GM18508 (cell line): Measurements from ENCODE around the gene ALDH9A1.
"Not testable (repeated sequence)": the region's sequence is repeated elsewhere in the genome, so short reads cannot be mapped to it uniquely, and the experiment has no call there.

Experiments used
- ATAC-seq: cut with Tn5 transposase; IDR thresholded peaks from one replicate; pipeline ENCODE4 v1.9.1; 2021; ENCODE audit warnings: moderate number of reproducible peaks; ENCODE audit not compliant: insufficient read depth, unreplicated experiment

ALDH9A1 gene

DNA sequence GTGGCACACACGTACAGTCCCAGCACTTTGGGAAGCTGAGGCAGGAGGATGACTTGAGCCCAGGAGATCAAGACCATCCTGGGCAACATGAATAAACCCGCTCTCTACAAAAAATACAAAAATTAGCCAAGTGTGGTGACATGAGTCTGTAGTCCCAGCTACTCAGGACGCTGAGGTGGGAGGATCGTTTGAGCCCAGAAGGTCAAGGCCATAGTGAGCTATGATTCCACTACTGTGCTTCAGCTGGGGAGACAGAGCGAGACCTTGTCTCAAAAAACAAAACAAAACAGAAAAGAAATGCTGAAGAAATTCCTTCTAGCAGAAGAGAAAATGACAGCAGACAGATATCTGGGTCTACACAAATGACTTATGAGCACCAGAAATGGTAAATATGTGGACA is 10.3 kb downstream of the ALDH9A1 start:
- no peak for ATAC-seq

DNA sequence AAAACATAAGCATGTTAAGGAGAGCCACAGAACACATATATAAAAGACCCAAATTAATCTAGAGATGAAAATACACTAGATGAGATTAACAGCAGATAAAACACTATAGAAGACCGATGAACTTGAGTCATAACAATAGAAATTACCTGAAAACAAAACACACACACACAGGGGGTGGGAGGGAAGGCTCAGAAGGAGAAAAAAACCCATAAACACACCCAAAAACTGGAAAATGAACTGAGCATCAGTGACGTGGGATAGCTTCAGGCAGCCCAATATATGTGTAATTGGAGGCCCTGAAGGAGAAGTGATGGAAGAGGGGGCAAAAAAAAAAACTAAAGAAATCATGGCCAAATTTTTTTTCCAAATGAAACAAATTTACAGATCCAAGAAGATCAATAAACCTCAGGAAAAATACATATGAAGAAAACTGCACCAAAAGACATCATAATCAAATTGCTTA is 11.4 kb downstream of the ALDH9A1 start:
- ATAC-seq = no peak

DNA sequence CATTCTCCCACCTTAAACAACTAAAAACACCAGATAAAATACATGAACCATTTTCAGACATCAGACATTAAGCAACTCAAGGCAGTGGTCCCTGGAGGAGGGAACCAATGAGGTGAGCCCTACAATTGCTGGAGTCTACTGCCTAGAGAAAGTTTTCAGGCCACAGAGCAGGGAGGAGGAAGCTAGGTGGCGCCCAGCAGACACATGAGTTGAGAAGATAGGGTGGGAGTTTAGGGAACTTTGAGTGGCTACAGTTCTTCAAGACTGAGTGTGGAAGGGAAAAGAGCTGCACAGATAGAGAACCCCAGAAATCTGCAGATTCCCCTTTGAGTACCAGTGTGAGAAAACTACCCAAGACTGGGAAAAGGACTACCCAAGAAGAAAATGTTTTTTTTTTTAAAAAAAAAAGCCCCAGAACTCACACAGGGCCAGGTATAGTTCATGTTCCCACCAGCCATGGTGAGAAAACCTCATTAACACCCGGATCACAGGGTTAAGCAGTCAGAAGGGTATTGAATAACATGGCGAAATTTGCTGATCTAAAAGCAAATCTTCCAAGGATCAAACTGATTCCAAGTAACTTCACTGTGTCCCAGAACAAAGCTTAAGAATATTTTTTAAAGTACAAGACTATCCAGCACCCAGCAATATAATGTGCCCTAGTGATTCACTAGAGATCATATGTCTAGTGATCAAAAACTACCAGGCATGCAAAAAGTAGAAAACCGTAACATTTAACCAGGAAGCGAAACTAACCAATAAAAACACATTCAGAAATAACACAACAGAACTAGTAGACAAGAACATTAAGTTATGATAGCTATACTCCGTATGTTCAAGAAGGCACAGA is 12.0 kb downstream of the ALDH9A1 start:
- no peak for ATAC-seq

DNA sequence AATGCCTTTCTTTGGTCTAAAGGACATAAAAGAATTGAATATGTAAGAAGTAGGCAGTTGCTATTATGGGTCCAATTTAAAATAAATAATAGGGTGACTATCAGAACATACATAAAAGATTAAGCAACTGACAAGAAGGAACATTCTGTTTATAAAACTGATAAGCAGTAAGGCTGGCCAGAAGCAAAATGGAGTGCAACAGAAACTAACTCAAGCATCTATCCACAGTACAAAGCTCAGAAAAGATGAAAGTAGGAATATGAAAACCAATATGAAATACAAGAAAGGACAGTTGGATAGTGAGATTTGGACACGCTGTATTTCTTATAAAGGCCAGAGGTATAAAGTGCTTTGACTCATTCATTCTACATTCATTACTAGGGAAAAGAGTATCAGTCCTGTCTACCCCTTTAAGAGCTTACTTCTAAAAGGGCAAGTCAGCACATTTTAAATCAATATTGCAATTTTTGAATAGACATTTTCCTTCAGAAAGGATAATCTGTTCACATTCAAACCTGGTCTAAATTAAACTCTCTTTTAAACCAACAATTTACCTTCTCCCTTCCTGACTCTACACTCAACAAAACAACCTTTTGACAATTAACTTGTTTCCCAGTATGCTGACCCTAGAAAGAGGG is 14.4 kb downstream of the ALDH9A1 start:
- ATAC-seq = no peak

DNA sequence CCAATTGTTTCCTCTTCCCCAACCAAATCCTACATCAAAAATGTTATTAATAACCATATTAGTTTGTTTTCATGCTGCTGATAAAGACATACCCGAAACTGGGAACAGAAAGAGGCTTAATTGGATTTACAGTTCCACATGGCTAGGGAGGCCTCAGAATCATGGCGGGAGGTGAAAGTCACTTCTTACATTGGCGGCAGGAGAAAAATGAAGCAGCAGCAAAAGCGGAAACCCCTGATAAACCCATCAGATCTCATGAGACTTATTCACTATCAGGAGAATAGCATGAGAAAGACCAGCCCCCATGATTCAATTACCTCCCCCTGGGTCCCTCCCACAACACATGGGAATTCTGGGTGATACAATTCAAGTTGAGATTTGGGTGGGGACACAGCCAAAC is 17.6 kb downstream of the ALDH9A1 start:
- ATAC-seq = not testable (repeated sequence)

DNA sequence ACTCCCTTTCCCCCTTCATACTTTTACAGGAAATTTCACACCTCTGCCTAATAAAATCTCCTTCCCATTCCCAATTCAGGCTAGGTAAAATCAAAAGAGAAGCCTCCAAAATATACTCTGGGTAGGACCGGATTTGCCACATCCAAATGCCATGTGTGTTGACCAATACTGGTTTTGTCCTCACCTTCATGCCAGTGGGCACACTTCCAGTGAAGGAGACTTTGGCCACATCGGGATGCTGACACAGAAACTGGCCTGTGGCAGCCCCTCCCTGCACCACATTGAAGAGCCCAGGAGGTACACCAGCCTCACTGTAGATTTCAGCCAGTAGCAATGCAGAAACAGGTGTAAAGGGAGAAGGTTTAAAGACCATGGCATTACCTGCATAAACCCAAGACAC is 18.1 kb downstream of the ALDH9A1 start:
- no peak for ATAC-seq

DNA sequence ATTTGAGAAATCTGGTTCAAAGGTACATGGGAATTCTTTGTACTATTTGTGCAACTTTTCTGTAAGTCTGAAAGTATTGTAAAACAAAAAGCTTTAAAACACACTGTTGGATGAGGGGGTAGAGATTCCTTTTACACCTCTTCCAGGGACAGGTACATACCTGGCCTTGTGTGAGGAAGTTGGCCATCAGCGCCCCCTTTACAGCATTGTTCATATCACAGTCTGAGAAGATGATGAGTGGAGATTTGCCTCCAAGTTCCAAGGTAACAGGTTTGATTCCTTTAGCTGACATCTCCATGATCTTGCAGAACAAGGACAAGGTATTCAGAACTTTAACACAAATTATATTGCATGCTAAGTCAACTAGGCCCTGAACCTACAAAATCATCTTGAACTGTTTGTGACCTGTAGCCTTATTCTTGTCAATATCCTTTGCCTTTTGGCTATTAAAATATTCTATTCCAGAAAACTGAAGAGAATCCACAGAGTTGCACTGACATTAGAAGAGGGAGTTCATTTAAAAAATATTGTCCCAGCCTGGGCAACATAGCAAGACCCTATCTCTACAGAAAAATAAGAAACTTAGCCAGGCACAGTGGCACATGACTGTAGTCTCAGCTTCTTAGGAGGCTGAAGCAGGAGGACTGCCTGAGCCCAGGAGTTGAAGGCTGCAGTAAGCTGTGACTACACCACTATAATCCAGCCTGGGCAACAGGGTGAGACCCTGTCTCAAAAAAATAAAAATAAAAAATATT is 18.9 kb downstream of the ALDH9A1 start:
- no peak for ATAC-seq

DNA sequence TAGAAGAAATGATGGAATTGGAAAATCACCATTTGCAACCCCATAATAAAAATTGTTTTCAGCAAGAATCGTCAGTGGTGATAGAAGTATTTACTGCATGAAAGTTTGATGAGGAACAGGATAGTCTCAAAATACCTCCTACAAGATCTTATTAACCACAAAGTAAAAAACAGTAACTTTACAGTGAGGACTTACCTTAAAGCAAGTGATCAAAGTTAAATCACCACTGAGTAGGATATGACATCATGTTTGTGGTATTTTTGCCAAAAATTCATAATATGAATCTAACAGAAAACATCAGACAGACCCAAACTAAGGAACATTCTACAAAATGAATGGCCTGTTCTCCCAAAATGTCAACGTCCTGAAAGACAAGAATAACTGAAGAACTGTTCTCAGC is 19.9 kb downstream of the ALDH9A1 start:
- ATAC-seq = no peak

DNA sequence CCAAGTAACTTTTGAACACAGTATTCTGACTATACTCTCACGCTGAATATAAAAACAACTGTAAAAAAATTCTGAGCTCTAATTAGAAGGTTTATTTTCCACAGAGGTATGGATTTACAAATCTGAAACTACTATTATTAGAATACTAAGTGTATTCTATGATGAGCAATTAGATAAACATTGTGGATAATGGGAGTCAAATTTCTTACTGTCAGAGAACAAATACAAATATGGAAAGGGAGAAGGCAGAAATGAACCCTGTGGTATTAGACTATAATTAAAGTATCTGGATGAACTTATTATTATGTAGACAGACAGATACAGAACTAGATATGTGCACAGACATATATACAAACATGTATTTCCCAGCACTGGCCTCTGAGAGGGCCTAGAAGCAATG is 22.6 kb downstream of the ALDH9A1 start:
- no peak for ATAC-seq

DNA sequence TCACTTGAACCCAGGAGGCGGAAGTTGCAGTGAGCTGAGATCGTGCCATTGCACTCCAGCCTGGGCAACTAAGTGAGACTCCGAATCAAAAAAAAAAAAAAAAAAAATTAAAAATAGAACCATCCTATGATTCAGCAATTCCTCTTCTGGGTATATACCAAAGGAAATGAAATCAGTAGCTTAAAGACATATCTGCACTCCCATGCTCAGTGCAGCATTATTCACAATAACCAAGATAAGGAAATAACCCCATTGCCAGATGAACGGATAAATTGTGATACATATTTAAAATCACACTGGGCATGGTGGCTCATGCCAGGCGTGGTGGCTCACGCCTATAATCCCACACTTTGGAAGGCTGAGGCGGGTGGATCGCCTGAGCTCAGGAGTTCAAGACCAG is 23.8 kb downstream of the ALDH9A1 start:
- no peak for ATAC-seq

DNA sequence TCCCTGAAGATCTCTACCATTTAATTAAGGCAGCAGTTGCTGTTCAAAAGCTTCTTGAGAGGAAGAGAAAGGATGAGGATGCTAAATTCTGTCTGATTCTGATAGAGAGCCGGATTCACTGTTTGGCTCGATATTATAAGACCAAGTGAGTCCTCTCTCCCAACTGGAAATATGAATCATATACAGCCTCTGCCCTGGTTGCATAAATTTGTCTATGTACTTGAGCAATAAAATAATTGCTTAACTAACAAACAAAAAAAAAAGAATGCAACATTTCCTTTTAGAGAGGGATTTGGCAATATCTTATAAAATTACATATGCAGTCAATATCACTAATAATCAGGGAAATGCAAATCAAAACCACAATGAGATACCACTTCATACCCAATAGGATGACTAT is 26.8 kb downstream of the ALDH9A1 start:
- ATAC-seq = no peak

DNA sequence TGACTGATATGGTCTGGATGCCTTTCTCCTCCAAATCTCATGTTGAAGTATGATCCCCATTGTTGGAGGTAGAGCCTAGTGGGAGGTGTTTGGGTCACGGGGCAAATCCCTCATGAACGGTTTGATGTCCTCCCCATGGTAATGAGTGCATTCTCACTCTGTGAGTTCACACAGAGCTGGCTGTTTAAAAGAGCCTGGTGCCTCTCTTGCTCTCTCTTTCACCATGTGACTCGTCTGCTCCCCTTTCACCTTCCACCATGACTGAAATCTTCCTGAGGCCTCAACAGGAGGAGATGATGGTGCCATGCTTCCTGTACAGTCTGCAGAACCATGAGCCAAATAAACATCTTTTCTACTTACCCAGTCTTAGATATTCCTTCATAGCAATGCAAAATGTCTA is 30.2 kb downstream of the ALDH9A1 start:
- ATAC-seq = no peak

DNA sequence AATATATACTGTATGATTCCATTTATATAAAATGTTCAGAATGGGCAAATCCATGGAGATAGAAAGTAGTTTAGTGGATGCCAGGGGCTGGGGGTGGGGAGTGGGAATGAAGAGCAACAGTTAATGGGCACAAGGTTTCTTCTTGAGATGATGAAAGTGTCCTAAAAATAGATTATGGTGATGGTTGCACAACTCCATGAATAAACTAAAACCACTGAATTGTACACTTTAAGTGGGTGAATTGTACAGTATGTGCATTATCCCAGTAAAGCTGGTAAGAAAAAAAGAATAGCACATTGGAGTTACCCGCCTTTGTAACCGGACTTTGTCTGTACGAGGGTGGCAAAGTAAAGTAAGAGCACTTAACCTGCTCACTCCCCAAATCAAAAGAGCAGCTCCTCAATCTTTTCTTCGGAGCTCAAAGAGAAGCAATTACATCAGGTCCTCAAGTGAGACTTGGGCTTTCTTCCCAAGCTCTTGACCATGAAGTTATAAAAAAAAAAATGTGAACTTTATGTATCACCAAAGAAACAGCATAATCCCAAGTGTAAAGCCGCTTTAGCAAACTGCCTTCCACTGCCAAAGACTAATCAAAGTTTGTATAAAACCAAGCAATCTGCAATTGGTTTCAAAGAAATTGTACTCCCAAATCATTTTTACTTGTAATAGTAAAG is 32.1 kb downstream of the ALDH9A1 start:
- no peak for ATAC-seq

DNA sequence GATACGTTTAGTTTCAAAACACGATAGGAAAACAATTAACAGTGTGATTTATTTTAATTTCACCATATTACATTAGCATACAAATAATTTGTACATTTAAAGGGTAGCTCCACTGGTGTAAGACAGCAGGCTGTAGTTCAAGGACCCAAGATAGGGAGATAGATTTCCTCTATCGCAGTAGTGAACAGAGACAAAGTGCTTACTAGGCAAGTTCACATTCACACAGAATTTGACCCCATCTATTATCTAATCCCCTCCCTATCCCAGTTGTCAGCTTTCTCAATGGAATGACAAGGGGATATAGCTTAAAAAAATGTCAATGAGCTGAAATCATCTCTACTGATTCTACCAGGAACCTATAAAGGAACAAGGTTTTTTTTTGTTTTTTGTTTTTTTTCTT is 36.2 kb downstream of the ALDH9A1 start:
- ATAC-seq = no peak

DNA sequence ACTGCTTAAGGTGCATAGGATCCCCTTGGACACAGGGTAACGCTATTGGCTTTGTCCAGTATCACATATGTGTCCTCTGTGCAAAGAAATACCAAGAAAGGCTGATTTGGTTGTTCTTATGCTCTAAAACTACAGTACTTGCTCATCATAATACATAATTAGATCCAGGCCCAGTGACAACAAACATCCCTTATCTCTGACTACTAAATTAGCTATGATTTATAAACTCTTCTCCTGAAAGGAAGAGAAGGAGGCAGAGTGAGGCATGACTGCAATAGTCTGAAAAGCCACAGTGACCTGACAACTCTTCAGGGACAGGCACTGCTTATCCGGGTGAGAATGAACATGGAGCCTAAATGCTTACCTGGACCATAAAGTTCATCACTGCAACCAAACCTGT is 36.7 kb downstream of the ALDH9A1 start:
- no peak for ATAC-seq

DNA sequence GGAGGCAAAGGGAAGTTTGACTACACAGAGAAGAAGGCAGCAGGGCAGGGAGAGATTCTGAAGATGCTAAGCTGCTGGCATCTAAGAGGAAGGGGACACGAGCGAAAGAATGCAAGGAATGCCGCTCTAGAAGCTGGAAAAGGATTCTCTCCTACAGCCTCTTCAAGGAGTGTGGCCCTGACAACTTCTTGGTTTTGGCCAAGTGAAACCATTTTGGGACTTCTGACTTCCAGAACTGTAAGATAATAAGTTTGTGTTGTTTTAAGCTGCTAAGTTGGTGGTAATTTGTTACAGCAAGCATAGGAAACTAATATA is 38.8 kb downstream of the ALDH9A1 start:
- ATAC-seq = no peak

DNA sequence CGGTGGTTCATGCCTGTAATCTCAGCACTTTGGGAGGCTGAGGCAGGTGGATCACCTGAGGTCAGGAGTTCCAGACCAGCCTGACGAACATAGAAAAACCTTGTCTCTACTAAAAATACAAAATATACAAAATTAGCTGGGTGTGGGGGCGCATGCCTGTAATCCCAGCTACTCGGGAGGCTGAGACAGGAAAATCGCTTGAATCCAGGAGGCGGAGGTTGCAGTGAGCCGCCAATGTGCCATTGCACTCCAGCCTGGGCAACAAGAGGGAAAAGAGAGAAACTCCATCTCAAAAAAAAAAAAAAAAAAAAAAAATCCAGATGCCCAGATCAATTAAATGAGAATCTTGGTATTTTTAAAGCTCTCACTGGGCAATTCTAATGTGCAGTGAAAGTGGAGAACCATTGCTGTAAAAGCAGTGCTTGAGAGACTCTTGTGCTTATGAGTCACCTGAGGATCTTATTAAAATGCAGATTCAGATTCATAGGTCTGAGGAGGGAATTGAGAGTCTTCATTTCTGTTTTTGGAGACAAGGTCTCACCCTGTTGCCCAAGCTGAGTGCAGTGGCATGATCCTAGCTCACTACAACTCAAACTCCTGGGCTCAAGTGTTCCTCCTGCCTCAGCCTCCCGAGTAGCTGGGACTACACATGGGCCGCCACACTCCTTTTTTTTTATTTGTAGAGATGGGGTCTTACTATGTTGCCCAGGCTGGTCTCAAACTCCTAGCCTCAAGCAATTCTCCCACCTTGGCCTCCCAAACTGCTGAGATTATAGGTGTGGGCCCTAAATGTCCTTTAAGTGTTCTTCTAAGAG is 39.4 kb downstream of the ALDH9A1 start:
- ATAC-seq = not testable (repeated sequence)

DNA sequence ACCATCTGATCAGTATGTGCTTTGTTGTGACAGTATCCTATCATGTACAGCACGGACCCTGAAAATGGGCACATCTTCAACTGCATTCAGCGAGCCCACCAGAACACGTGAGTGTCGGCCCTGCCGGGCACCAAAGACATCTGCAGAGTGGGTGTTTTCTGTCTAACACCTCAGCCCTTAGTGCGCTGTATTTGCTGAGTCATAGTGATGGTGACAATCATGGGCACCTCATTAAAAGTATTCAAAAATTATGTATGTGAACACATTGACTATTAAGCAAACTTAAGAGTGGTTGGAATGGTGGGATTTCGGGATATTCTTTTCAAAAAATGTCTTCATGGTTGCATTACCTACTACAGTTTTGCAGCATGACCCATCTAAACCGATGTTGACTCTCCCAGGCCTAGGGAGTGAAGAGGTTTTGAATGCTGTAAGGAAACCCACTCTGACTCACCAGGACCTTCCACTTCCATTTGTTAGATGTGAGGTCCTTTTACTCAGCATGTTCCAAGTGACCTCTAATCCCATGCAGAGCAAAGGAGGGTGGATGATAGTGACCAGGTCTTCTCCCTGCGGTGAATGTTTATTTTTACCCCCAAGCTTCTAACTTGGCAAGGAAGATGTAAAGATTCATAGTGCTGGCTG is 47.3 kb downstream of the ALDH9A1 start:
- ATAC-seq = no peak

DNA sequence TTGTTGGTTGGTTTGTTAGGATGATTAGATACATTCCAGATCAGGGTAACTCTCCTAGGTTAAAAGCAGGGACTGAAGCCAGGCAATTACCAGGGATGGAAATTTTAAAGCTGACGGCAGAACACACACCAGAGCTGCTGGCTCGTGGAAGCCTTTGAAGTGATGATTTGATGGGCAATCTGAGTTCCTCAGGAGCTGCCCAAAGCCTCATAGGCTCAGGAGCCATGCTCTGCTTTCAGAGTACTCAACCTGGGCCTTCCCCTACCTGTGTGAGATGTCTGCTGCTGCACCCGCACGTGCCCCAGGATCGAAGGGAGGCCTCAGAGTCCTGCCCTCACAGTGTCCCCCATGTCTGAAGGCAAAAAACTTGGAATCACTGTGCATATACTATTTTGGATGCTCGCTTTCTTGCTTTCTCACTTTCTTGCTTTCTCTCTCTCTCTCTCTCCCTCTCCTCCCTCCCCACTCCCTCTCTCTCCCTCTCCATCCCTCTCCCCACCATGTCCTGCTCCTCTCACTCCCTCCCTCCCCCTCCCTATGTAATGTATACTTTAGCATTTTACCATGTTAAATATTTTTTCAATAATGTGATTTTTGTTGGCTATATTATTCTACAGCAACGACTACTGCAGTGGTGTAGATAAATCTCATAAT is 49.3 kb downstream of the ALDH9A1 start:
- ATAC-seq = no peak
